Gastrocnemius medialis (tissue), 4 donors: ENCODE measurements around the gene TGFBRAP1.

Experiments used
- CTCF ChIP-seq, 5 experiments: fragments of 450-650 bp in 3 of 5; fragments of 200-600 bp in 2 of 5; sonication (generic) in 2 of 5; IDR thresholded peaks in 4 of 5; conservative IDR thresholded peaks in 1 of 5; 1 replicate in 4 of 5; 2 replicates in 1 of 5; pipeline ENCODE4 v1.5.1; 2016 to 2019; ENCODE audit warnings: antibody characterized with exemption in 5 of 5, mild to moderate bottlenecking in 3 of 5, moderate library complexity in 3 of 5
- POLR2A ChIP-seq, 2 donors: fragments of 450-650 bp; IDR thresholded peaks; one replicate each; pipeline ENCODE4 v1.6.1; 2017; ENCODE audit warnings: antibody characterized with exemption in 2 of 2, mild to moderate bottlenecking in 2 of 2, moderate library complexity in 2 of 2

GRCh38 chr2:105272176-105272575 is 57.4 kb downstream of the TGFBRAP1 start:
- TF ChIP-seq POLR2A (IDR thresholded peaks at IDR 0.05) (no peak), CTCF (IDR thresholded peaks at IDR 0.05 in 4 of 5, conservative IDR thresholded peaks at IDR 0.05 in 1 of 5) (no peak)
